Stomach smooth muscle (tissue), 2 donors: ENCODE measurements around the gene ESYT3.
"Not testable (repeated sequence)": the region's sequence is repeated elsewhere in the genome, so short reads cannot be mapped to it uniquely, and the experiment has no call there.

ENCODE experiments used
- H3K27ac ChIP-seq: one replicate; pipeline ENCODE4 v1.7.0; 2013; ENCODE audit warnings: mild to moderate bottlenecking, low read length, inconsistent platforms
- H3K27me3 ChIP-seq, 2 donors: one replicate each; pipeline ENCODE4 v1.7.0; 2013; ENCODE audit warnings: low read length in 2 of 2; ENCODE audit not compliant: insufficient read depth in 2 of 2, control insufficient read depth in 1 of 2
- H3K36me3 ChIP-seq, 2 donors: one replicate each; pipeline ENCODE4 v1.7.0; 2013; ENCODE audit warnings: low read length in 2 of 2; ENCODE audit not compliant: control insufficient read depth in 2 of 2, insufficient read depth in 2 of 2
- H3K4me1 ChIP-seq: one replicate; pipeline ENCODE4 v1.7.0; 2013; ENCODE audit warnings: low read length; ENCODE audit not compliant: control insufficient read depth, insufficient read depth
- H3K4me3 ChIP-seq, 2 donors: one replicate each; pipeline ENCODE4 v1.7.0; 2013; ENCODE audit warnings: low read length in 2 of 2
- H3K9ac ChIP-seq, 2 donors: one replicate each; pipeline ENCODE4 v1.7.0; 2013; ENCODE audit warnings: low read length in 2 of 2, mild to moderate bottlenecking in 1 of 2
- H3K9me3 ChIP-seq, 2 donors: one replicate each; pipeline ENCODE4 v1.7.0; 2013; ENCODE audit warnings: low read length in 2 of 2; ENCODE audit not compliant: control insufficient read depth in 2 of 2
- donor health status: healthy.
- donor health status: Pancreatic carcinoma.

Gene ESYT3

DNA sequence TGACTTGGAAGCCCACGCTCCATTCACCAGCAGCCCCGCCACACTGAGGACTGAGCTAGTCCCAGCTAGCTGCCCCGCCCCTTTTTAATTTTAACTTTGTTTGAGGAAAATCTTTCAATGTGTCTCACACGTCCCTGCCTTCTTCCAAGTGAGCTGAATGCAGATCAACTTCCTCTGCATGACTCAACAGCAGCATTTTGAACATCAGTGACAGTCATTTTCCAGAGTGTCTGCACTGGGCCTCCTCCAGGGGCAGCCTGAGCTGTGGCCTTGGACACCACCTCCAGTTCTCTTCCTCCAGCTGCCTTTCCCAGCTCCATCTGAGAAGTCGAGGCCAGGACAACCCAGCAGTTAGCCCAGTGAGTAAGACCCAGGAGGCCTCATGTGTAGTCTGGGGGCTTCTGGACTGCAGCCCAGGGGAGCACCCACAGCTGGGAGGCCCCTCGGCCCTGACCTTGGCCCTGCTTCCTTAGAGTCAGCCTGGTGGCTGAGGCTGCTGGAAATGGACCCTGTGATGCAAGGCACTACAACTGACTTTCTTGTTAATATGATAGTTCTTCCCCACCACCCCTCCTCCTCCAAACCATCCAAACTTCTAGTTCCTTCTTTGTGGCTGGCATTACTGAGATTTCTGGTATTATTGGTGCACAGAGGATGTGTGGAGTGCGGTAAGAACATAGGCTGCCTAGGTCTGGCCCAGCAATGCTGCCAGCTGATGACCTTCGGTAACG, 21.4 kb upstream of the ESYT3 start:
- Histone ChIP-seq H3K9ac (no peak overlapping the region), H3K27ac (no peak overlapping the region), H3K4me1 (peaks cover 4% of the 10 kb centered on the region), H3K27me3 (no peaks in the 10 kb centered on the region), H3K9me3 (no peaks in the 10 kb centered on the region), H3K36me3 (no peaks in the 10 kb centered on the region), H3K4me3 (no peak overlapping the region)

- not testable (repeated sequence) for H3K36me3 ChIP-seq, H3K27me3 ChIP-seq, H3K4me1 ChIP-seq, H3K9me3 ChIP-seq, H3K9ac ChIP-seq, H3K27ac ChIP-seq, H3K4me3 ChIP-seq
Measured at GRCh38 chr3:138416236-138416635, 18.2 kb upstream of the ESYT3 start.

DNA sequence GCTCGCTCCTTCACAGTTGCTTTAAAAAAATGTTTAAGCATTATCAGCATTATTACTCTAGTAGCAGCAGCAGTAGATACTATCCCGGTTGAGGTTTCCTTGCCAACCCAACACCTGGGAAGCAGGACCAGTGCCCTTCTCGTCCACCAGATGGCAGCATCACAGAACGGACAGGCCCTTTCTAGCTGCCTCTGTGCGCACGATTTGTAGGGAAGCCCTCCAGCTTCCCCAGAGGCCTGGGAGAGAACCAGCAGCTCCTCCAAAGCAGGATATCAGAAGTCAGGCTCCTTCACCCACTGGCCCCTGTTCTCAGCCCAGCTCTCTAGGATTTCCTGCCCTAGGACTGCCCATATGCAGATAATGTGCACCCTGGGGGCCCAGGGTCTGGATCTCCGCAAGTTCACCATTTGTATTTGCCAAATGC, 16.8 kb upstream of the ESYT3 start:
- peaks cover 4% of the 10 kb centered on the region for H3K4me1 ChIP-seq
- no peak overlapping the region for H3K27ac ChIP-seq
- no peaks in the 10 kb centered on the region for H3K36me3 ChIP-seq
- no peak overlapping the region for H3K4me3 ChIP-seq
- no peaks in the 10 kb centered on the region for H3K27me3 ChIP-seq
- H3K9me3 ChIP-seq = no peaks in the 10 kb centered on the region
- H3K9ac ChIP-seq = no peak overlapping the region

GRCh38 chr3:138418601-138419206, 15.7 kb upstream of the ESYT3 start:
- no peak overlapping the region for H3K4me3 ChIP-seq
- H3K36me3 ChIP-seq = no peaks in the 10 kb centered on the region
- H3K27ac ChIP-seq = no peak overlapping the region
- H3K9ac ChIP-seq = no peak overlapping the region
- no peaks in the 10 kb centered on the region for H3K27me3 ChIP-seq
- no peaks in the 10 kb centered on the region for H3K9me3 ChIP-seq
- peaks cover 4% of the 10 kb centered on the region for H3K4me1 ChIP-seq

- Histone ChIP-seq H3K36me3 (no peaks in the 10 kb centered on the region), H3K9ac (no peak overlapping the region), H3K4me1 (no peaks in the 10 kb centered on the region), H3K27me3 (no peaks in the 10 kb centered on the region), H3K4me3 (no peak overlapping the region), H3K27ac (no peak overlapping the region), H3K9me3 (no peaks in the 10 kb centered on the region)
Measured at GRCh38 chr3:138423316-138423715, 11.1 kb upstream of the ESYT3 start.

DNA sequence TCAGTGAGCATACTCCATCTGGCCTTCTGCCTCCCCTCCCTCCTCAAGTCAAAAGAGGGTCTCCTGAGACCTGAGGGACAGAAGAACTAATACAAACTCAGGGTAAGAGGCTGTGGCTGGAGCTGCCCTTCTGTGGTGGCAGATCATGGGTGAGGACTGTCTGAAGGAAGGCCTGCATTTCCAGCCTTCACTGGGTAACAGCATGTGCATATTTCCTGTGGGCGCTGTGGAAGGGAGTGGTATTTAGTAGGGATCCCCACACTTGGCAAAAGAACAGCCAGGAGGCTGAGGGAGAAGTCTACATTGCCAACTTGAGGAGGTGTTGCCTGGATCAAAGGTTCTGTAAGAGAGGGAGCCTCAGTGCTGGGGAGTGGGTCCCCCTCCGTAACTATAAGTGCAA, 10.1 kb upstream of the ESYT3 start:
- Histone ChIP-seq H3K4me3 (no peak overlapping the region), H3K27ac (no peak overlapping the region), H3K4me1 (no peaks in the 10 kb centered on the region), H3K27me3 (no peaks in the 10 kb centered on the region), H3K36me3 (no peaks in the 10 kb centered on the region), H3K9me3 (no peaks in the 10 kb centered on the region), H3K9ac (no peak overlapping the region)

GRCh38 chr3:138426211-138426610, 8.2 kb upstream of the ESYT3 start:
- Histone ChIP-seq H3K4me1 (no peaks in the 10 kb centered on the region), H3K27ac (no peak overlapping the region)

GRCh38 chr3:138426754-138427153, 7.7 kb upstream of the ESYT3 start:
- H3K36me3 ChIP-seq, H3K4me3 ChIP-seq, H3K27me3 ChIP-seq, H3K27ac ChIP-seq, H3K4me1 ChIP-seq, H3K9ac ChIP-seq, H3K9me3 ChIP-seq: not testable (repeated sequence)

More at GRCh38 chr3:138426211-138426610, 8.2 kb upstream of the ESYT3 start:
- Histone ChIP-seq H3K9me3 (no peaks in the 10 kb centered on the region), H3K9ac (no peak overlapping the region), H3K27me3 (no peaks in the 10 kb centered on the region), H3K4me3 (no peak overlapping the region), H3K36me3 (no peaks in the 10 kb centered on the region)

GRCh38 chr3:138429665-138430064, 4.8 kb upstream of the ESYT3 start:
- Histone ChIP-seq H3K4me1 (peaks cover 7% of the 10 kb centered on the region), H3K9me3 (no peaks in the 10 kb centered on the region), H3K4me3 (no peak overlapping the region), H3K9ac (no peak overlapping the region), H3K27me3 (peaks cover 0 to 4% of the 10 kb centered on the region in 2 donors), H3K36me3 (no peaks in the 10 kb centered on the region), H3K27ac (no peak overlapping the region)

GRCh38 chr3:138432576-138433240, 1.7 kb upstream of the ESYT3 start:
- Histone ChIP-seq H3K27me3 (peaks cover 0 to 4% of the 10 kb centered on the region in 2 donors), H3K4me3 (no peak overlapping the region), H3K27ac (no peak overlapping the region), H3K36me3 (no peaks in the 10 kb centered on the region), H3K9me3 (no peaks in the 10 kb centered on the region), H3K4me1 (peaks cover 17% of the 10 kb centered on the region), H3K9ac (no peak overlapping the region)

- H3K4me1 ChIP-seq = peaks cover 17% of the 10 kb centered on the region
- H3K36me3 ChIP-seq = no peaks in the 10 kb centered on the region
- peaks cover 0 to 4% of the 10 kb centered on the region in 2 donors for H3K27me3 ChIP-seq
- H3K9ac ChIP-seq = no peak overlapping the region
- H3K27ac ChIP-seq = no peak overlapping the region
- peak overlapping the region; percentile 75 to 80 for H3K4me3 ChIP-seq
- no peaks in the 10 kb centered on the region for H3K9me3 ChIP-seq
Measured at GRCh38 chr3:138433892-138434275, 532 bp upstream of the ESYT3 start.
